SKM-1 treated with dmso at 0.1 percent for 144 hours (cell line): ENCODE measurements around the gene CCDC160.
"Not testable (repeated sequence)": the region's sequence is repeated elsewhere in the genome, so short reads cannot be mapped to it uniquely, and the experiment has no call there.

Source experiments
- DNase-seq: peaks from one replicate; lab custom pipeline; 2025; ENCODE audit not compliant: unreplicated experiment; lab: John Stamatoyannopoulos, UW

The CCDC160 gene

DNA sequence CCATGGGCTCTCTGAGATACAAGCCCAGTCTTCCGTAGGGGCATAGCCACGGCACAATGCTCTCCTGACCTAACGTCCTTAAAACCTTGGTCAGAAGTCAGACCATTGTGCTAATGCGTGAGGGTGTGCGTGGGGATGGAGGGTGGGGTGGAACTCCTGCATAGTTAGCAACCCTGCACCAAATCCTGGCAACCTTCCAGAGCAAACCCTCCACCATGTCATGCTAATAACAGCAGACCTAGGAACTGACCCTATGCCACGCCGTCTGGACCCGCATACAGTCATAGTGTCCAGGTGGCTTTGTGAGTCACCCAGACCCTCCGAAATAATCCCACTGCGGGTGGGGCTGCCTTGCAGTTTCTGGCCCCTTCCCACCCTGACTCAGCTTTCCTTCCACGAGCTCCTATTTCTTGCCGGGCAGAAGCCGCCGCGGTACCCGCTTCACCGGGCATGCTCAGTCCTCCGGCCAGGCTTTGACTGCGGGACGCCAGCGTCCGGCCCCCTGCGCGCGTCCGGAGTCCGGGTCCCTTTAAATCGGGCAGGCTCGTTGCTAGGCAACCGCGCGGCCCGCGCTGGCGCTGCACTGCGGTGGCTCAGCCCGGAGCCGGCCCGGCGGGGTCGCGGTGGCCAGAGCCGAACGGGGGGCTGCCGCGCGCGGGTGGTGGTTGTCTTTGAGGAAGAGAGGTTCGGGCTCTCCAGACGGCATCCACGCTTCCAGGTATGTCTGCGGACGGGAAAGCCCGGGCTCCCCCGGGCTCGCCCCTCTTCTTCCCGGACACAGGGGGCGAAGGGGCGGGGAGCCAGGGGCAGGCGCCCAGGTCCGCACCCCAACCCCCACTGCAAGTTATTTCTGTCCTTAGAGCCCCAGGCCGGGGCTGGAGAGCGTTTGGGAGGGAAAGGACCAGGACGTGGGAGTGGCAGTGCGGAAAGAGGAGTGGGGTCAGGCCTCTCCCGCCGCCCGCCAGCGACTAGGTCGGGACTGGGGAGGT, at the start of gene CCDC160:
Gene CCDC160, plus strand, starts transcription at position 557 of the 989 bp plus-strand sequence. CDS start 7,619 bp downstream, outside the sequence.
- DNase-seq: no peak

DNA sequence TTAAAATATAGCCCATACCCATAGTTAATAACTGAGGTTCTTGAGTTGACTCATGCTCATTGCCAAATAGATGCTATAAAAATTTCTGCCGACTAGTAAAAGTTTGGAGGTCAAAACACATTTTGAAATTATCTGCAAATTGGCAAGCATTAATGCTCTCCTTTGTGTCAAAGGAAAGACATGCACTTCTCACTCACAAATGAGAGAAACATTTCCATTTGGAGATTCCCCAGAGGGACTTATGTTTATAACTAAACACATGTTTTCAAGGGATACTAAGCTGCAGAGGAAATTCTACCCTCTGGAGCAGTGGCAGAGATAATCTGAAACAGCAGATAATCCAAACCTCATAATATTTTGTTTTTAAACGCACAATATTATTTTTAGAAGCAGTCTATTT, 45.7 kb upstream of the CCDC160 start:
- no peak for DNase-seq

DNA sequence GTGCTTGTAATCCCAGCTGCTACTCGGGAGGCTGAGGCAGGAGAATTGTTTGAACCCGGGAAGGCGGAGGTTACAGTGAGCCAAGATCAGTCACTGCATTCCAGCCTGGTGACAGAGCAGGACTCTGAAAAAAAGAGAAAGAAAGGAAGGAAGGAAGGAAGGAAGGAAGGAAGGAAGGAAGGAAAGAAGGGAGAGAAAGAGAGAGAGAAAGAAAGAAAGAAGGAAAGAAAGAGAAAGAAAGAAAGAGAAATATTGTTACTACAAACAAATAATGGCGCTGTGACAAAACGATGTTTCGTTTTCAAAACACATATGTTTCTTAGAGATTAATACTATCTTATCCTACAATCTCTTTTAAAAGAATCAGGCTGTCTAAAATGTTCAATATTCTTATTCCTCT, 42.1 kb upstream of the CCDC160 start:
- DNase-seq: no peak

DNA sequence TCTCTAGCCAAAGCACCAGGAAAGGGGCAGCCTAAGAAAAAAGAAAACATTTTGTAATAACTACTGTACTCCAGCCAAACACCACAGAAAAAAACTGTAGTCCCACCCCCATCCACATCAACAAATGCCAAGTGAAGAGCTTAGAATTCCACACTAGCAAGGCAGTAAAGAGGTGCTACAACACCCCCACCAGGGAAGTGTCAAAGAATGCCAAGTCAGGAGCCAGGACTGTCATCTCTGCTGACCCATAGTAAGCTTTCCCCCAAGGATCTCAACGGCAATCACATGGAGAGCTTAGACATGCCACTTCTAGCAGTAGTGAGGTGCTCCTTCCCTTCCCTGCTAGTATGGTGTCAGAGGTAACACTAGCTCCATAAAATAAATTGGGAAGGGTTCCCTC, 34.4 kb upstream of the CCDC160 start:
- no peak for DNase-seq

DNA sequence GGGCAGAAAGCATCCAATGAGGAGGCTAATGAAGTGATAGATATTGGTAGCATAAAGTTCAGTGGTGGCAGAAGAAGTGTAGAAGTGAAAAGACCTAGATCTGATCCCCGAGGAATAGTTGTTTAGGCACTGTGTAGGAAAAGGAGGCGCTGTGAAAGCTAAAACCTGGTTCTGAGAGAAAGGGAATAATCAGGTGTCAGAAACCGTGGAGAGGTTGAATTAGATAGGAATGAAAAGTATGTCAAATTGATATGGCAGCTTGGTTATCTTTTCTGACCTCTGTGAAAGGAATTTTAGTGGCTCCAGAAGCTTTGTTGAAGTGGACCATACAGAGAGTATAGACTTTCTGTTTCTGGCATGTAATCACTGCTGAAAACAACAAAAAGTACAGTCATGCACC, 30.8 kb upstream of the CCDC160 start:
- DNase-seq: no peak

DNA sequence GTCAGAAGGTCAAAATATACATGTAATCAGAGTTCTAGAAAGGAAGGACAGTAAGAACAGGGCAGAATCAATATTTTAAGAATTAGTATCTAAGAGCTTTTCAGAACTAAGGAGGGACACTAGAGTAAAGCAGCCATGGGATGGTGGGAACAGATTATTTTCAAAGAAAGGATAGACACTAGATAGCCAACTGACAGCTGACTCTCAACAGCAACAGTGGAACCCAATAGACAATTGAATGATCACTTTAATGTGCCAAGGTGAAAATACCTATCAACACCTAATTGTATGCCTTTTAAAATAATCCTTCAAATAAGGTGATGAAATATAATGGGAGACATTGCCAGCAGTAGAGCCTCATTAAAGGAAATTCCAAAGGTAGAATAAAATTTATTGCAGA, 26.5 kb upstream of the CCDC160 start:
- DNase-seq: no peak

DNA sequence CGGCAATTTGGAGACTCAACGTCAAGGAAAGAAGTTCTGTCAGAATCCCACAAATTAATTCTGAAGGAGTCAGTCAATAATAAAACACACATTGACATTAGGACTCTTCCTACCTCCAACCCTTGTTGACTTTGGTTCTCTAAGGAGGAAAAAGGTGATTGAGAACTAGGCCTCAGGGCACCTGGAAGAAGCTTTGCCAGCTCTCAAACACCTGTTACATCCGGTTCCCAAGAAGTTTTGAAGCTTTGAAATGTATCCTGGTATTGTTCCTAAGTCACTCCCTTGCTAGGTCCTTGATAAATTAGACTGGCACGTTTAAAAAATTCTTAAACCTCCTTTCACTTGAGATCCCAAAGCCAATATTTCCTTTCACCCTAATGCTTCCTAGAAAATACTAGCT, 1.7 kb upstream of the CCDC160 start:
- DNase-seq: no peak

DNA sequence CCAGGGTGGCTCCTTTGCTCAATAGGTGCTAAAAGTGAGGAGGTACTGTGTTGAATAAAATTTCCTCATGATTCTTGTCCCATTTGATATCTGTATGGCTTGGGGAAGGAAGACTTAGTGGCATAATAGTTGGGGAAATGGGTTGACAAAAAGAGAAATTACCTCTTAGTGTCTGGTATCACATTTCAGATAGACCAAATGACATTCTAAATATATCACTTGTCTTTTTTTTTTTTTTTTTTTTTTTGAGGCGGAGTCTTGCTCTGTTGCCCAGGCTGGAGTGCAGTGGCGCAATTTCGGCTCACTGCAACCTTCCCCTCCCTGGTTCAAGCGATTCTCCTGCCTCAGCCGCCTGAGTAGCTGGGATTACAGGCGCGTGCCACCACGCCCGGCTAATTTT, 1.2 kb downstream of the CCDC160 start:
- DNase-seq: not testable (repeated sequence)

DNA sequence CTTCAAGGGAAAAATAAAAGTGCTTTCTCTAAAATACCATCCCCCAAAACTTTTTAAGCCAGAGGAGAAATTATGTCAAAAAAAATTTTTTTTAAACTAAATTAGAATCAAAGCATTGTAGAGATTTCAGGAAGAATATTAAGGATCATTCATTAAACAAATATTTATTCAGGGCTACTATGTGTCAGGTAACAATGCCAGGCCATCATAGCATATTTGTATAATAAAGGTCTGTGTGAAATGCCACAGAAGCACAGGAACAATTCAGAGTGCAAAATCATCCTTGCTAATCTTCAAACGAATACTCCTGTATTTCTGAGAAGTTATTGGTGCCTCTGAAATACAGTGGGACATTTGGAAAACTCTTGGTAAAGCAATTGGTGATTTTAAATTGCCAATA, 2.0 kb downstream of the CCDC160 start:
- DNase-seq: no peak

DNA sequence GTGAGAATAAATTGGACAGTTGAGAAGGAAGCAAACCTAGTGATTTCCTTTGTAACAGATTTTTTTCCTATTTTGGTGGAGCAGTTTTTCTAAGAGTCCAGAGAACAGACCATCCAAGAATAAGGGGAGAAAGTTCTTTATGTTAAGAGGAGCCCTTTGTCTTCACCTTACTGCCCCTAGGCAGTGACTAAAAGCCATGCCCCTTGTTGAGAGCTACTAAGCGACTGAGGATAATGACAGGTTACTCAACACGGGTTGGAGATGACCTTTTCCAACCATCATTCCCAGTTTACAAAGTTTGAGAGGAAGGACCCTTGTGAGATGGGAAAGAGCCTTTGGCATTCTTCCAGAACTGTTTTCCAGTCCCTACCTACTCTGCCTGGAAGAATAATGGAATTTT, 3.2 kb downstream of the CCDC160 start:
- no peak for DNase-seq

DNA sequence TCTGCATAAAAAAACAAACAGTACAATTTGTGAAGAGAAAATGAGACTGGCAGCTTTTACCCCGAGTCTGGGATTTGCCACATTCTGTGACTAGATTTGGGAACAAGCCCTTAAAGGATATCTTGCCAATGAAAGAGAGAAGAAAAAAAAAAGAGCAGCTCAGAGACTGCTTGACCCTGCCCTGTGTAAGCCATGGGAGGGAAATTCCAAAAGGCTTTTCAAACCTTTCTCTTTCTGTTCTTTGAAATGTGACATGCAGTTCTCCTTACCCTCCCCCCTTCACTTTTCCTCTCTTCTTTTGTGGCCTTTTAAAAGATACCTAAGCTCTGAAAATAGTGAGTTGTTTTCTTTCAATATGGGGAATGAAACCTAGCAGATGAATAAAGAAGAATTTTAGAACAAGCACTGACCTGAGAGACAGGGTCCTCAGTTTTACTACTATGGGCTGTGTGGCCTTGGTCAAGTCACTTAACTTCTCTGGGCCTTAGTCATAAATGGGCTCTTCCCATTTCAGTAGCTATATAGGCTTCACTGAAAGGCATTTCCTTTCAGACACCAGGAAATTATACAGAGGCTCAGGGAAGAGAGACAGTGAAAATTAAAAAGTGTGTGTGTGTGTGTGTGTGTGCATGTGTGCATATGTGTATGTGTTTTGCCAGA, 5.1 kb downstream of the CCDC160 start:
- DNase-seq: no peak

DNA sequence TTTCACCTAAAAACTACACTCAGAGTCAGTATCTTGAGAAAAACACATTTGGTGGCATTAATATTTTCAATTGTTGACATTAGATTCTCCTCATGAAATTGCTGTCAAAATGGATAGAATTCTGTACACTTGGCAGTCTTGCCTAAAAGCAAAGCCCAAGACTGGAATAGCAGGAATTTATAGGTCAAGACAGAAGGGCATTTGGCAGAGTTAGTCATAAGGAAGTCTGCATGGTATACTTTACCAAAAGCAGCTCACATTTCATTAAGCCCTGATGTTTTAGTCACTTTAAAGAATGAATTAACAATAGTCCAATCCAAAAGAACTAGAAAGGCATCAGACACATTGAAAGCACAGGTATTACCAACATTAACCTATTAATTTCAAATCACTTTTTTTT, 7.1 kb downstream of the CCDC160 start:
- no peak for DNase-seq

DNA sequence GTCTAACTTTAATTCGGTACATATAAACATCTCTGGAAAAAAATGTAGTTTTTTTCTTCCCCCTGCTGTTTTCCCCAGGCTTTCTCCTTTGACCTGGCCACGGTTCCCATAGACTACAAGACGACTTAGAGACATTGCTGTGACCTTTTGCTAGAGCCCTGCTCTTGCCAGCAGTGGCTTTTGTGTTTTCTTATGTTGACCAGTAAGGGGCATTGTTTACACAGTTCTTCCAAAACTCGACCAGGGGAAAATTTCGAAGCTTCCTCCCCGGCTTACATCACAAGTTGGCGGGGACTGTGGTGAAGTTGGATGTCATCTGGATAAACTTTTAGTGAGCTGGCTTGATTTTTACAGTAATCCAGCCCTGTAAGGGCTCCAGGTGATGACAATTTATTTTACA, 9.3 kb downstream of the CCDC160 start:
- no peak for DNase-seq

DNA sequence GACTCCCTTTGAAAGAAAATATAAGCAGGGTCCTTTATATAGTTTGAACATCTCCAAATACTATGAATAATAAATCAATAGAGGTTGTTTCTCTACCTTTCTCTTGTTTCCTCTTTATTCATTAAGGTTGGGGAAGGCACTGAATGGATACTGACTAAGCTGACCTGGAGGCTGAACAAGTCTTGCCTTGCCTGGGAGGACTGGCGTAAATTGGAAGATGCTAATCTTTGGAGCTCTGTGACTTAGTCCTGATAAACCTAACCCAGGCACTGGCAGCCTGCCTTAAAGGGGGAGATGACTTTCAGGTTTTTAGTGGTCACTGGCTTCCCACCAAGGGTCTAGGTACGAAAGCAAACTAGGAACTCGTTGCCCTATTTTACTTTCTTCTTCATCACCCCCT, 10.5 kb downstream of the CCDC160 start:
- DNase-seq: no peak

DNA sequence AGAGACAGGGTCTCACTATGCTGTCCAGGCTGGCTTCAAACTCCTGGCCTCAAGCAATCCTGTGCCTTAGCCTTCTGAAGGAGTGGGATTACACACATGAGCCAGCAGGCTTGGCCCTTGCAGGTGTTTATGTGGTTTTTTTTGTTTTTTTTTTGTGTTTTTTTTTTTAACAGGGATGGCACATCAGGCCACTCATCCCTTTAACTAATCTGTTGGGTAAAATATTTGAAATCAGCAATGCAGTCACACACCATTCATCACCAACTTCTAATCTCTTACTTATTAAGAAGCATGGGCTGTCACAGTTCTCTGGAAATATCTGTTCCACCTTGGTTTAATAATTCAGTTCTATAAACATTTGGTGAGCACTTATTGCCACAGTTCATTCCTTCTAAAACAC, 12.3 kb downstream of the CCDC160 start:
- DNase-seq: no peak

DNA sequence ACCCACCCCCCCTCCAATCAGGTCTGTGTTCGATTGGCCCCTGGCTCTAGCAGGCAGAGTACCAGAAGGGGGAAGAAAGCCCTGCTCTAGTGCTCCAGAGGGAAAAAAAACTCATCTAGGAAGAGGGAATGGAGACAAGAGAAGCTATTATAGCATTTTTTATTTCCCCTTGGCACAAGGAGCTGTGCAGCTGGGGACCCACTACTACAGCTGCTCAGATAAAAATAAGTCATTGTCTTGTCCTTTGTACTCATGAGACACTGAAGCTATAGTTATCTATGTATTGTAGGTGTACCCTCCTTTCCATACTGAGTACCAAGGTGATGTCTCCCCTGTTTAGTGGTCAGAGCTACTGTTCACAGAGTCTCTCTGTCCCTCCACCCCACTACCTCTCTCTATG, 14.3 kb downstream of the CCDC160 start:
- no peak for DNase-seq

DNA sequence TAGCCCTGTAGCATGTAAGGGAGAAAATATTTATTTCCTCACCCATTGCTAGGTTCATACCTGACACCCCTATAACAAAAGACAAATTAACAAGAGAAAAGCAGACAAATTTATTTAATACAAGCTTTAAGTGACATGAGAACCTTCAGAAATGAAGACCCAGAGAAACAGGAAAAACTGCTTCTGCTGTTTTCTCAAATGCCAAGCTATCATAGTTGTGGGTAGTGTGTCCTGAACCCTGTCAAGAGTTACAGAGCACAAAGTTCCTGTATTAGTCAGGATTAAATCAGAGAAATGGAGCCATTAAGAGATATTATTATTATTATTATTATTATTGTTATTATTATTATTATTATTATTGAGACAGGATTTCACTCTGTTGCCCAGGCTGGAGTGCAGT, 17.5 kb downstream of the CCDC160 start:
- DNase-seq: no peak

DNA sequence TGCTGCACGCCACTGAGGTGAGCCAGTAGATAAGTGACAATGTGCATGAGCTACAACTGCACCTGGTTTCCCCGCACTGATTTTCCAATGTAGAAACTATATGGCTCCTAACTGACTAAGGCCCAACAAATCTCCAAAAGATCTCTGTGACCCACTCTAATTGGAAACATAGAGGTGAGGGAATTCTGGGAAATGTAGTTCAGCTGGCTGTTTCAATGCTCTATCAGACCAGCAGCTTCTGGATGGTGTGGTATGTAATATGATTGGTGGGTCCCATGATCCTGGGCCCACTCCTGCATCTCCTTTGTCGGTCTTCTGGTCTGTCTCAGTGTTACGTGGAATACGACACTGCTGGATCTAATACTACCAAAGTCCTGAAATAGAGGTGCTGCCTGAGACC, 18.6 kb downstream of the CCDC160 start:
- no peak for DNase-seq

DNA sequence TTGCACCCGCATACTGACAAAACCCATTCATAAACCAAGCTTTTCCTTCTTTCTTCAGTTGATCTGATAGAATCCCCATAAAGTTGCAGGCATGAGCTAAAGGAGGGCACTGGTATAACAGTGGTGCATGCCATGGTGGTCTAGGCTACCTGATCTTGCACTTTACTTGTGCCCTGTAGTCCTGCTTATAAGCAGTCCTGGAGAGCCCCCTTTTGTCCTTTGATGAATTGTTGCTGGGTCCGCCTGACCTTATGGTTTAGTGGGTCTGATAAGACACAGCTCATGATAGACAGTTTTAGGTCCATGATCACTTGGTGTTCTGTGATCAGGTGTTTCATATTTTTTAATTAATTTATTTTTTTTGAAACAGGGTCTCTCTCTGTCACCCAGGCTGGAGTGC, 19.7 kb downstream of the CCDC160 start:
- DNase-seq: no peak

DNA sequence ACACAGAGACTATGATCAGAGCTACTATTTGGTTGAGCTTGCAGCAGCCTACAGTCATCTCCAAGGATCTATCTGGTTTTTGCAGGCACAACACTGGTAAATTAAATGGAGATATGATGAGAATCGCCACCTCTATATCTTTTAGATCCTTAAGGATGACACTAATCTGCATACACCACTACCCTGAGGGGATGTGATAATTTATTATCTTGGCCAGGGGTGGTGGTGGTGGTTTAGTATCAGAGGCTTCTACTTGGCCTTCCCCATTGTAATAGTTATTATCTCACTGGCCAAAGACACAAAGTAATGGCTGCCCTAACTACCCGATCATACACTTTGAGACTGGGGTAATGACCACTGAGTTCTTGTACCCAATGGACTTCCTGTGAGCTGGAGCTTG, 21.2 kb downstream of the CCDC160 start:
- DNase-seq: no peak

DNA sequence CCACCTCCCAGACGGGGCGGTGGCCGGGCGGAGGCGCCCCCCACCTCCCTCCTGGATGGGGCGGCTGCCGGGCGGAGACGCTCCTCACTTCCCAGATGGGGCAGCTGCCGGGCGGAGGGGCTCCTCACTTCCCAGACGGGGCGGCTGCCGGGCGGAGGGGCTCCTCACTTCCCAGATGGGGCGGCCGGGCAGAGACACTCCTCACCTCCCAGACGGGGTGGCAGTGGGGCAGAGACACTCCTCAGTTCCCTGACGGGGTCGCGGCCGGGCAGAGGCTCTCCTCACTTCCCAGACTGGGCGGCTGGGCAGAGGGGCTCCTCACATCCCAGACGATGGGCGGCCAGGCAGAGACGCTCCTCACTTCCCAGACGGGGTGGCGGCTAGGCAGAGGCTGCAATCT, 49.0 kb downstream of the CCDC160 start:
- DNase-seq: not testable (repeated sequence)

DNA sequence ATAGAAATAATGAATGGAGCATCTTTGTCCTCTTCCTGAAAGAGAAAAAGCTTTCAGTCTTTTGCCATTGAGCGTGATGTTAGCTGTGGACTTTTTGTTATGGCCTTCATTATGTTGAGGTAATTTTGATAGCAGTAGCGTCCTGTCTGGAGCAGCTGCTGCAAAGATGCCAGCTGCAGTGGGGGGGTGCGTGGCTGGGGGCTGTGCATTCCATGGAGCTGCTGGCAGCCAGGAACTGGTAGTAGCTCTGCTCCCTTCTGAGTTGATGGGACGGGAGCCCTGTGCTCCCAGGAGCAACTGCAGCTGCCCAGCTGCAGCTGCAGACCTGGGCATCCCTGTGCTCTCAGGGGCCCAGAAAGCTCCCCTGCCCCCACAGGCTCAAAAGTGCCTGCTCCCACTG, 50.4 kb downstream of the CCDC160 start:
- DNase-seq: no peak
